Ishikawa (cell line): Measurements from ENCODE around the gene FHIT.

ENCODE experiments used
- CEBPB ChIP-seq: IDR thresholded peaks from 2 replicates; pipeline ENCODE4 v1.6.1; 2012
- CREB1 ChIP-seq: IDR thresholded peaks from 2 replicates; pipeline ENCODE4 v1.6.1; 2012; ENCODE audit warnings: low read depth
- EGR1 ChIP-seq: IDR thresholded peaks from 2 replicates; pipeline ENCODE4 v1.6.1; 2012
- EP300 ChIP-seq: IDR thresholded peaks from 2 replicates; pipeline ENCODE4 v1.6.1; 2012; ENCODE audit warnings: borderline replicate concordance
- FOXM1 ChIP-seq: IDR thresholded peaks from 2 replicates; pipeline ENCODE4 v1.6.1; 2012; ENCODE audit warnings: low read depth, borderline replicate concordance
- MAX ChIP-seq: IDR thresholded peaks from 2 replicates; pipeline ENCODE4 v1.6.1; 2012
- NFIC ChIP-seq: IDR thresholded peaks from 2 replicates; pipeline ENCODE4 v1.6.1; 2012
- RAD21 ChIP-seq: IDR thresholded peaks from 2 replicates; pipeline ENCODE4 v1.6.1; 2012; ENCODE audit warnings: low read depth
- REST ChIP-seq: IDR thresholded peaks from 2 replicates; pipeline ENCODE4 v1.6.1; 2012; ENCODE audit warnings: low read depth, mild to moderate bottlenecking
- TAF1 ChIP-seq: IDR thresholded peaks from 2 replicates; pipeline ENCODE4 v1.6.1; 2012; ENCODE audit warnings: low read depth, mild to moderate bottlenecking
- TCF12 ChIP-seq: IDR thresholded peaks from 2 replicates; pipeline ENCODE4 v1.6.1; 2012; ENCODE audit warnings: low read depth
- TEAD4 ChIP-seq: IDR thresholded peaks from 2 replicates; pipeline ENCODE4 v1.6.1; 2012
- USF1 ChIP-seq: IDR thresholded peaks from 2 replicates; pipeline ENCODE4 v1.6.1; 2012
- YY1 ChIP-seq: IDR thresholded peaks from 2 replicates; pipeline ENCODE4 v1.6.1; 2012; ENCODE audit warnings: low read depth

GRCh38 chr3:59832241-59832640 is 1419.0 kb downstream of the FHIT start:
- no peak for TF ChIP-seq CEBPB
- TF ChIP-seq EGR1, result no peak
- TF ChIP-seq MAX, result no peak
- TF ChIP-seq EP300, result no peak
- TF ChIP-seq USF1, result no peak
- TF ChIP-seq NFIC, result no peak
- no peak for TF ChIP-seq TAF1
- no peak for TF ChIP-seq YY1
- no peak for TF ChIP-seq CREB1
- no peak for TF ChIP-seq TEAD4
- TF ChIP-seq RAD21, result no peak
- no peak for TF ChIP-seq TCF12
- no peak for TF ChIP-seq FOXM1
- TF ChIP-seq REST, result no peak
